NCI-H2196 treated with DMSO at 0.1 percent for 48 hours (cell line): ENCODE measurements around the gene IFFO2.

ENCODE experiments used
- DNase-seq: peaks from one replicate; lab custom pipeline; 2025; ENCODE audit not compliant: unreplicated experiment; lab: John Stamatoyannopoulos, UW

The IFFO2 gene

GRCh38 chr1:18972991-18973390 lies 16.5 kb upstream of the IFFO2 start:
- no peak for DNase-seq

- DNase-seq = no peak
These were observed 16.1 kb upstream of the IFFO2 start for GRCh38 chr1:18972531-18972930.

DNA sequence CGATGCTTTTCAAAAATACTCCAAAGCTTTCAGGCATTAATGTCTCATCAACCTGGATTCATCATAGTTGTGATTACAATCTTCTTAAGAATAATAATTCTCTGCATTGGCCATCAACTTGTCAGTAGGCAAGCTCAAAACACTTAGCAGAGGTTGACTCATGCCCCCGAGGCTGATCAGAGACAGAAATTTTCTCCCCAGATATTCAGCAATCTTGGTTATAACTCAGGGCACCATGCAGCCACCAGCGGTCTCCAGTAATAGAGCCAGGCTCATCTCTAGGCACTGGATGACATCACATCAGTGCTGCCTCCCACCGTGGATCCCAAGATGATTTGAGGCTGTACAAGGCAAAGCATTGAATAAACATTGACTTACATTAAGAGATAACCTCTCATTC lies 14.3 kb upstream of the IFFO2 start:
- DNase-seq = no peak

DNA sequence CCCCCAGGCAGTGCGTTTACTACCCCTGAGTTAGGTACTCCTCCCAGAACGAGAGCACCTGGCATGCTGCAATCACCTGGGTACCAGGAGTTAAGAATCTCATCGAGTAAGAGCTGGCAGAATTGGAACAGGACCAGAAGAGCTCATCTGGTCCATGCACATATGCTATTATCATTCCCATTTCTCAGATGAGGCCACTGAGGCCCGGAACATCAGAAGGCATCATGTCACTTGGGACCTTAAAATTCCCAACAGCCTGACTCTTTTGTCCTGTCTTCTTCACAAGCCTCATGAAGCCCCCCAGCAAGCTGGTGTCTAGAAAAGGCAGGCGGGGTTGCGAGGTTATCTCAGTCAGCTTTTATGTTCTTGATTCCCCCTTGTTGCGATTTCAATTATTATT lies 13.9 kb upstream of the IFFO2 start:
- DNase-seq = no peak

- DNase-seq = no peak
These were observed 10.7 kb upstream of the IFFO2 start for GRCh38 chr1:18967066-18967690.

DNA sequence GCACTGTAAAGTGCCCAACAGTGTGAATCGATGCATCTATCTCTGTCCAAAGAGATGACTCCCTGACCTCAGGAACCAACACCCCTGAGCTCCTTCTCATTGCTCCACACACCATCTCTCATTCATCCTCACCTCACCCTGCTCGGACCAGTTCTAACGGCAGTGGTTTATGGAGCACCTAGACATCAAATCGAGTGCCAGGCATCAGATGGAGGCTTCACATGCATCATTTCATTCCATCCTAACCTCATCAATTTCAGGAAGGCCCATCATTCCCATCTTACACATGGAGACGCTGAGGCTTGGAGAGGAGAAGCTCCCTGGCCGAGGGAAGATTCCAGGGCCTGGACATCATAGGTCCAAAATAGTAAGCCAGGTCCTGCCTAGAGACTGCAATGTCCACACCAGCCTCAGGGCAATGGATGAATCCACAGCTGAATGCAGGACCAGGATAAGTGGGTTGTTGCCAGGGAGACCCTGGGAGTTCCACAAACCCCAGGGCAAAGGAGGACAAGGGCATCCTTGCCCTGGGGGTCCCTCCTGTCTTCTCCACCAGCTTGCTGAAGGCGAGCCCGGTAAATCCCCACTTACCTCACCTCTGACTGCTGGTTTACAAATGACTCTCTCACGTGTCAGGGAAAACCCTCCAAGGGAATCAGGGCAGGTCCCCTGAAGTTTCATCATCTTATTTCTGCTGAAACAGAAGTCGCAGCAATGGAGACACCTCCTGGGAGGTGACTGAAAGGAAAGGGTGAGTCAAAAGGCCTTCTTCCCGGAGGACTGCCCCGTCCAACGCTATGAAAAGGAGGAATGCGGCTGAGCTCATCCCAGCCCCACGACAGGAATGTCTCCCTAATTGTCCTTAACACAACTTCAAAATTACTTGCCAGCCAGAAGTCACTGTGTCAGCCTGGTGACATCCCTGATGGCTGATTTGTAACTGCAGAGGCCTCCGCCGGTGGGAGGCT lies 9.0 kb upstream of the IFFO2 start:
- no peak for DNase-seq

GRCh38 chr1:18963968-18964367 lies 7.5 kb upstream of the IFFO2 start:
- DNase-seq = no peak

GRCh38 chr1:18962855-18963737 lies 6.6 kb upstream of the IFFO2 start:
- no peak for DNase-seq

DNA sequence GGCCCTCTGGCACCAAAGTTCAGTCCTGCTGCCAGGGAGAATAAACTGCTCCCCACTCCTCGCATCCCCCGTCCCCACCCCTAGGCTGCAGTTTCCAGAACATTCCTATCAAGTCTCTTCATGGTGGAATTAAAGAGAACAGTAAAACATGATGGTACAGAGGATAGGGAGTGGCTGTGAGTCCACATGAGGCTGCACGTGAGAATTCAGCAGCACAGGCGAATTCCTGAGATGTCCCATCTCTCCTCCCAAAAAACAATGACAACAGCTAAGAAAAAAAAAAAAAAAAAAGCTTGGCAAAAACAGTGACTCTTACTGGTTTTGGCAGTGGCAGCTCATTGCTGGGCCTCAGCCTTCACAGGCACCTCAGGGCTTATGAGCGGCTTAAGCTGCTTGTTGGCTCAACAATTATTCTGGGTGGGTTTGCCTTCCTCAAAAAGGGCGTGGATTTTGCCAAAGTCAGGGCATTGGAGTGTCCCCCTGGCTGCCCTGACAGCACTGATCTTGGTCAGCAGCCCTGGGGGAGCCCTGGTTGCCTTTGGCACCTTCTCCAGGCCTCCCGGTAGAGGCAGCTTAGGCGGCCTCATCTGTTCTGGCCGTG lies 5.7 kb upstream of the IFFO2 start:
- no peak for DNase-seq

- DNase-seq = no peak
These were observed 4.3 kb upstream of the IFFO2 start for GRCh38 chr1:18960821-18961220.

DNA sequence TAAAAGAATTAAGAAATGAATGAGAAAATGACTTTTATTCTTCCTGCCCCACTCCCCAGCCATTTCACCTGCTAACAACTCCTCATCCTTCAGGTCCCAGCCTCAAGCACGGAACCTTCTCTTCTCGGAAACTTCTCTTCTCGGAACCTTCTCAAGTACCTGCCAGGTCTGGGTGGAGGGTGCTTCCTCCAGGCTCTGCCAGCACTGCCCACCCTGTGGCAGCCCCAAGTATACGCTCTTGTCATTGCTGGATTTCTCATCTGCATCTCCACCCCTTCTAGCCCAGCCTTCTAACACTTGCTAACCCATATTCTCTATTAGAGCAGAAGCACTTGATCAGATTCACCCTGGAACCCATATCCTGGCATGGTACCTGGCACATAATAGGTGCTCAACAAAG lies 3.9 kb upstream of the IFFO2 start:
- no peak for DNase-seq

DNA sequence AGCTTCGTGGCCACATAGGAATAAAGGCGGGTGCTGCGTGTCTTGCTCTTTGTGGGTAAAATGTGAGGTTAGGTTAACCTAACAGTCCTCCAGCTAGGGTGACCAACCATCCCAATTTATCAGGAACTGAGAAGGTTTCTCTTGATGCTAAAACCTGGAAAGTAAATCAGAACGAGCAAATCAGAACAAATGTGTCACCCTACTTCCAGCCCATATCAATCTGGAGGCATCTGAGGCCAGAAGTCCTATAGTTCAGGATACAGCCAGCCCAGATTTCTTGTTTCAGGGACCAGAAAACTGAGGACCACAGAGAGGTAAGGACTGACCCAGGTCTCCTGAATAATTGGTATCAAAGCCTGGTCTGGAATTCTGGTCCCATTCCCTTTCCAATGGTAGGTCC lies 3.1 kb upstream of the IFFO2 start:
- DNase-seq = no peak

- DNase-seq = no peak
These were observed 1.2 kb upstream of the IFFO2 start for GRCh38 chr1:18957532-18958300.

DNA sequence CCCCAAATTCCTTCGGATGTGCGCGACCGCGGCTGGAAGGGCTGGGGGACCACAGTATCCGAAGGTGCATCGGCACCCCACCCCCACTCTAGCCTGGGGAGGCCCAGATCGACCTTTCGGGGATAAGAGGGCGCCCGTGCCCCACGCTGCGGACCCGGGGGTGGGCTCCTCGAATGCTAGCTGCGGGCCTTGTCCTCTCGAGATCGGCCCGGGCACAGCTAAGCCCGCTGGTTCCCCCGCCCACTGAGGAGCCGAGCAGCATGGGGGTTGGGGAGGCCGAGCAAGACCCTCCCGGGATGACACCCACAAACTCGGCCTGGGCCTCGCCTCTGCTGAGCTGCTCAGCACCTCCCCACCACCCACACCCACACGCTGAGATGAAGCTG lies 653 bp upstream of the IFFO2 start:
- no peak for DNase-seq

DNA sequence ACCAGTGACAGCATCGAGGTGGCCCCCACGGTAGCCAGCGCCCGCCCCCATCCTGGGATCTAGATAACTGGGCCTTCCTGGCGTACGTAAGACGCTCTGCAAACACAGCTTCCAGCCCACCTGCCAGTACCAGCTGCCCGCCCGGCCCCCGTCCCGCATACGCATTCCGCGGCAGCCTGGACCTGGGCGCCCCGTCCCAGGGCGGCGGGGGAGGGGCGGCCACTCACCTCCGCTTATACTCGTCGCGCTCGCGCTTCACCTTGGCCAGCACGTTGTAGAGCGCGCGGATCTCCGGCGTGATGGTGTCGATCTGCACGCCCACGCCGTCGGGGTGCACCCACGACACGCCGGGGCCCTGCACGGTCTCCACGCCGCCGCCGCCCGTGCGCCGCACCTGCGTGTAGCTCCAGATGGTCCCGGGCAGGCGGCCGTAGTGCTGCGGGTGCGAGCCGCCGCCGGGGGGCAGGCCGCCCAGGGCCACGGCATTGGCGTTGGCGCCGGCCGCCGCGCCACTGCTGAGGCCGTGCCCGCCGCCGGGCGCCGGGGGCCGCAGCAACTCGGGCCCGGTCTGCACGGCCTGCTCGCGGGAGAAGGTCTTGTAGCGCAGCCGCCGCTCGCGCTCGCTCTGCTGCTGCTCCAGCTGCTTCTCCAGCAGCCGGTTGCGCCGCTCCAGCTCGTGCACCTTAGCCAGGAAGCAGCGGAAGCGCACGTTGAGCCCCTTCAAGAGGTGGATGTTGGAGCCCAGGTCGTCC lies 859 bp downstream of the IFFO2 start:
- no peak for DNase-seq

DNA sequence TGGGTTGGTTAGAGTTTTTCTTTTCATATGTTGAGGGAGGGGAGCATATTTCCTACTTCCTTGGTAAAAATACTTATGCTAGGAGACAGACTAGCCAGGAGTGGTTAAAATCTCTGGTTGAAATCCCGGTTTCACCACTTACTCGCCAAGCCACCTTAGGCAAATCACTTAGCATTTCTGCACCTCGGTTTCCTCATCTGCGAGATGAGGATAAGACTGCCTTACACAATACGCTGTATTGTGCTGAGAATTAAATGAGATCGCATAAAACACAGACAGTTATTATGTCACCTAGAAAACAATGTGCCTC lies 1.4 kb downstream of the IFFO2 start:
- DNase-seq = no peak

DNA sequence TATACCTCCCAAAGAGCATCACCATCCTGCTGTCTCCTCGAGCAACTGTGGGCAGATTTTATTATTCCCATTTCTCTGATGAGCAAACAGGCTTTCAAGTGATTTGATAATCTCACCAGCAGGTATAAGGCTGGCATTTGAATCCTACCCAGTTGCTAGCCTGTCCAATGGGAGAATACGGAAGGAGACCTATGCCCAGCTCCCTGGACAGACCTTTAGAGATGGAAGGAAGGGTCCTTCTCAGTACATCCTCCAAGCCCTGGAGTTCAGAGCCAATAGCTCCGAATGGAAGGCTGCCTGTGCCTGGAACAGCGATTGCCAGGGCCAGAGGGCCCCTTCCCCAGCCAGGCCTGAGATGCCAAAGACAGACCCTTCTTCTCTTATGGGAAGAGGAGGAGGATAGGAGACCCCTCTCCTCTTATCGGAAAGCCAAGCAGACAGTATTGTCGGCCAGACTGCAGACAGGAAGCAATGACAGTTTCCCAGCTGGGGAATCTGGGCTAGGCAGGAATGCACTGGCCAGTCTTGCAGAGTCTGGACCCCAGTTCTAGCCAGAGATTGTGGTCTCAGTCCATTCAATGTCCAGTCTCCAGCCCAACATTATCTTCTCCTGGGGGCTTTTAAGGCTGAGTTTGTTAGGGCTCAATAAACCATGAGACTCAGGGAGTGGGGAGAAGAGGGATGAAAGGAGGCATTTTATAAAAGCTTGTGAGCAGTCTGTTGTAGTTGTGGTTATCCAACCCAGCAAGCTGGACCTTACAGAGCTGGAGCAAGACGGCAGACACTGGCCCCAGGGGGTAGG lies 2.0 kb downstream of the IFFO2 start:
- DNase-seq = no peak

GRCh38 chr1:18953731-18954231 lies 2.7 kb downstream of the IFFO2 start:
- DNase-seq = no peak
